Measurements from ENCODE around the gene CFAP70.
"Not testable (repeated sequence)": the region's sequence is repeated elsewhere in the genome, so short reads cannot be mapped to it uniquely, and the experiment has no call there.

The CFAP70 gene

GRCh38 chr10:73339436-73339835 is 19.2 kb downstream of the CFAP70 start:
- DNase-seq (ENCODE audit: low read depth in 2 of 2): no peak

- no peak for DNase-seq (ENCODE audit: low read depth in 2 of 2)
These were observed 19.8 kb downstream of the CFAP70 start for GRCh38 chr10:73338801-73339368.

GRCh38 chr10:73333202-73333601 is 25.5 kb downstream of the CFAP70 start:
- DNase-seq (ENCODE audit: low read depth in 2 of 2): no peak

GRCh38 chr10:73332379-73332778 is 26.3 kb downstream of the CFAP70 start:
- no peak for DNase-seq (ENCODE audit: low read depth in 2 of 2)

- not testable (repeated sequence) for DNase-seq (ENCODE audit: low read depth in 2 of 2)
These were observed 30.1 kb downstream of the CFAP70 start for GRCh38 chr10:73328523-73328922.

- DNase-seq (ENCODE audit: low read depth in 2 of 2): not testable (repeated sequence)
These were observed 33.4 kb downstream of the CFAP70 start for GRCh38 chr10:73325290-73325689.

GRCh38 chr10:73323582-73323981 is 35.1 kb downstream of the CFAP70 start:
- not testable (repeated sequence) for DNase-seq (ENCODE audit: low read depth in 2 of 2)

- DNase-seq (ENCODE audit: low read depth in 2 of 2): no peak
These were observed 48.2 kb downstream of the CFAP70 start for GRCh38 chr10:73310475-73310874.

GRCh38 chr10:73307203-73307800 is 51.4 kb downstream of the CFAP70 start:
- DNase-seq (ENCODE audit: low read depth in 2 of 2): no peak

- DNase-seq (ENCODE audit: low read depth in 2 of 2): no peak
These were observed 52.4 kb downstream of the CFAP70 start for GRCh38 chr10:73306171-73306708.

GRCh38 chr10:73296946-73297345 is 61.7 kb downstream of the CFAP70 start:
- DNase-seq (ENCODE audit: low read depth in 2 of 2): no peak

- DNase-seq (ENCODE audit: low read depth in 2 of 2): no peak
These were observed 65.2 kb downstream of the CFAP70 start for GRCh38 chr10:73293461-73293860.

- no peak for DNase-seq (ENCODE audit: low read depth in 2 of 2)
These were observed 68.7 kb downstream of the CFAP70 start for GRCh38 chr10:73289958-73290357.

GRCh38 chr10:73287441-73287840 is 71.2 kb downstream of the CFAP70 start:
- DNase-seq (ENCODE audit: low read depth in 2 of 2): no peak

GRCh38 chr10:73281097-73281496 is 77.6 kb downstream of the CFAP70 start:
- DNase-seq (ENCODE audit: low read depth in 2 of 2): no peak

GRCh38 chr10:73264423-73264822 is 94.2 kb downstream of the CFAP70 start:
- DNase-seq (ENCODE audit: low read depth in 2 of 2): no peak

GRCh38 chr10:73263693-73264347 is 94.8 kb downstream of the CFAP70 start:
- DNase-seq (ENCODE audit: low read depth in 2 of 2): no peak

GRCh38 chr10:73262880-73263555 is 95.6 kb downstream of the CFAP70 start:
- DNase-seq (ENCODE audit: low read depth in 2 of 2): no peak

GRCh38 chr10:73262105-73262730 is 96.4 kb downstream of the CFAP70 start:
- DNase-seq (ENCODE audit: low read depth in 2 of 2): no peak

GRCh38 chr10:73261362-73261995 is 97.2 kb downstream of the CFAP70 start:
- DNase-seq (ENCODE audit: low read depth in 2 of 2): no peak

- not testable (repeated sequence) for DNase-seq (ENCODE audit: low read depth in 2 of 2)
These were observed 100.1 kb downstream of the CFAP70 start for GRCh38 chr10:73258612-73259011.

- no peak for DNase-seq (ENCODE audit: low read depth in 2 of 2)
These were observed 105.5 kb downstream of the CFAP70 start for GRCh38 chr10:73253225-73253555.
